HEK293 (cell line): ENCODE data around the gene PRSS33.

ENCODE experiments used
- CTCF ChIA-PET: fragments of 350-600 bp; formaldehyde crosslinking; extraction: SDS; loops from one replicate; lab custom pipeline; 2021; ENCODE audit warnings: antibody characterized with exemption; lab: Yijun Ruan, JAX
- POLR2A ChIA-PET: fragments of 300-600 bp; formaldehyde crosslinking; extraction: SDS; loops from one replicate; lab custom pipeline; 2020; ENCODE audit warnings: antibody characterized with exemption, inconsistent platforms; lab: Yijun Ruan, JAX
- H3K27ac ChIP-seq: fragments of 200-500 bp; sonication (Bioruptor generic); 2 replicates; pipeline ENCODE4 v1.5.1; 2014; ENCODE audit warnings: low read depth, low read length, control low read depth, inconsistent platforms; ENCODE audit errors: extremely low read depth
- H3K36me3 ChIP-seq, 2 experiments: fragments of 200-500 bp in 1 of 2; sonication (Bioruptor generic) in 1 of 2; 1 replicate in 1 of 2; 2 replicates in 1 of 2; pipeline ENCODE4 v1.5.1; 2014 to 2017; ENCODE audit warnings: inconsistent platforms in 2 of 2, low read length in 2 of 2; ENCODE audit not compliant: control insufficient read depth in 2 of 2, insufficient read depth in 1 of 2
- H3K4me1 ChIP-seq: fragments of 200-500 bp; sonication (Bioruptor generic); 2 replicates; pipeline ENCODE4 v1.5.1; 2014; ENCODE audit warnings: mild to moderate bottlenecking, low read length, inconsistent platforms; ENCODE audit not compliant: control insufficient read depth, insufficient read depth
- H3K4me3 ChIP-seq: 2 replicates; pipeline ENCODE4 v1.5.1; 2011; ENCODE audit warnings: low read depth, mild to moderate bottlenecking, control low read depth, low read length, moderate library complexity
- H3K9me3 ChIP-seq: fragments of 200-500 bp; sonication (Bioruptor generic); 2 replicates; pipeline ENCODE4 v1.5.1; 2014; ENCODE audit warnings: low read depth, low read length, inconsistent platforms; ENCODE audit not compliant: control insufficient read depth, insufficient read depth
- BCL11B ChIP-seq: fragments of 450-650 bp; formaldehyde crosslinking; IDR thresholded peaks from 2 replicates; pipeline ENCODE4 v1.5.1; 2016; ENCODE audit warnings: low read depth, missing biosample characterization, missing genetic modification characterization
- EGR2 ChIP-seq: fragments of 450-650 bp; formaldehyde crosslinking; IDR thresholded peaks from 2 replicates; pipeline ENCODE4 v1.5.1; 2016; ENCODE audit warnings: low read depth, missing biosample characterization, missing genetic modification characterization
- GLIS1 ChIP-seq: fragments of 450-650 bp; formaldehyde crosslinking; IDR thresholded peaks from 2 replicates; pipeline ENCODE4 v1.5.1; 2016; ENCODE audit warnings: missing biosample characterization, missing genetic modification characterization
- KLF8 ChIP-seq: fragments of 450-650 bp; formaldehyde crosslinking; IDR thresholded peaks from 2 replicates; pipeline ENCODE4 v1.5.1; 2016; ENCODE audit warnings: missing biosample characterization, missing genetic modification characterization
- PRDM1 ChIP-seq: fragments of 450-650 bp; formaldehyde crosslinking; IDR thresholded peaks from 2 replicates; pipeline ENCODE4; 2016; ENCODE audit warnings: missing biosample characterization, missing genetic modification characterization
- TCF7L2 ChIP-seq: IDR thresholded peaks from 2 replicates; pipeline ENCODE4 v1.6.1; 2011; ENCODE audit warnings: low read depth, mild to moderate bottlenecking, inconsistent platforms, low read length, moderate library complexity, borderline replicate concordance
- YY2 ChIP-seq: fragments of 450-650 bp; formaldehyde crosslinking; IDR thresholded peaks from 2 replicates; pipeline ENCODE4 v1.5.1; 2016; ENCODE audit warnings: missing biosample characterization, missing genetic modification characterization
- ZBTB1 ChIP-seq: fragments of 450-650 bp; formaldehyde crosslinking; IDR thresholded peaks from 2 replicates; pipeline ENCODE4 v1.5.1; 2016; ENCODE audit warnings: missing biosample characterization, missing genetic modification characterization
- ZFHX2 ChIP-seq: fragments of 450-650 bp; formaldehyde crosslinking; conservative IDR thresholded peaks from 2 replicates; pipeline ENCODE4 v1.5.1; 2016; ENCODE audit warnings: missing biosample characterization, missing genetic modification characterization
- ZNF146 ChIP-seq: fragments of 450-650 bp; formaldehyde crosslinking; IDR thresholded peaks from 2 replicates; pipeline ENCODE4 v1.5.1; 2016; ENCODE audit warnings: missing biosample characterization, missing genetic modification characterization
- ZNF19 ChIP-seq: fragments of 450-650 bp; formaldehyde crosslinking; IDR thresholded peaks from 2 replicates; pipeline ENCODE4; 2016; ENCODE audit warnings: missing biosample characterization, missing genetic modification characterization, low read depth
- ZNF2 ChIP-seq: fragments of 450-650 bp; formaldehyde crosslinking; IDR thresholded peaks from 2 replicates; pipeline ENCODE4 v1.5.1; 2016; ENCODE audit warnings: missing biosample characterization, missing genetic modification characterization
- ZNF202 ChIP-seq: fragments of 450-650 bp; formaldehyde crosslinking; IDR thresholded peaks from 2 replicates; pipeline ENCODE4 v1.5.1; 2016; ENCODE audit warnings: missing biosample characterization, missing genetic modification characterization, borderline replicate concordance
- ZNF274 ChIP-seq, 2 experiments: fragments of 200-500 bp in 1 of 2; fragments of 450-650 bp in 1 of 2; sonication (Bioruptor generic) in 1 of 2; formaldehyde crosslinking in 1 of 2; IDR thresholded peaks; 2 replicates each; pipeline versions ENCODE4 v1.5.1 to v1.6.1; 2014 to 2016; ENCODE audit warnings: borderline replicate concordance in 1 of 2, inconsistent platforms in 1 of 2, low read length in 1 of 2, missing biosample characterization in 1 of 2, missing genetic modification characterization in 1 of 2
- ZNF302 ChIP-seq: fragments of 450-650 bp; formaldehyde crosslinking; IDR thresholded peaks from 2 replicates; pipeline ENCODE4 v1.5.1; 2016; ENCODE audit warnings: missing biosample characterization, missing genetic modification characterization, low read depth
- ZNF426 ChIP-seq: fragments of 450-650 bp; formaldehyde crosslinking; IDR thresholded peaks from 2 replicates; pipeline ENCODE4 v1.5.1; 2017; ENCODE audit warnings: missing biosample characterization, missing genetic modification characterization, mild to moderate bottlenecking, inconsistent platforms, moderate library complexity
- ZNF560 ChIP-seq: fragments of 450-650 bp; formaldehyde crosslinking; IDR thresholded peaks from 2 replicates; pipeline ENCODE4 v1.5.1; 2017; ENCODE audit warnings: missing biosample characterization, missing genetic modification characterization, borderline replicate concordance
- TF ChIP-seq, protein P1 (sequence below): fragments of 450-650 bp; formaldehyde crosslinking; IDR thresholded peaks from 2 replicates; pipeline ENCODE4 v1.5.1; 2016; ENCODE audit warnings: missing biosample characterization, missing genetic modification characterization
- TF ChIP-seq, protein P2 (sequence below): fragments of 450-650 bp; formaldehyde crosslinking; conservative IDR thresholded peaks from 2 replicates; pipeline ENCODE4 v1.5.1; 2016; ENCODE audit warnings: low read depth, missing biosample characterization, missing genetic modification characterization

Gene PRSS33

DNA sequence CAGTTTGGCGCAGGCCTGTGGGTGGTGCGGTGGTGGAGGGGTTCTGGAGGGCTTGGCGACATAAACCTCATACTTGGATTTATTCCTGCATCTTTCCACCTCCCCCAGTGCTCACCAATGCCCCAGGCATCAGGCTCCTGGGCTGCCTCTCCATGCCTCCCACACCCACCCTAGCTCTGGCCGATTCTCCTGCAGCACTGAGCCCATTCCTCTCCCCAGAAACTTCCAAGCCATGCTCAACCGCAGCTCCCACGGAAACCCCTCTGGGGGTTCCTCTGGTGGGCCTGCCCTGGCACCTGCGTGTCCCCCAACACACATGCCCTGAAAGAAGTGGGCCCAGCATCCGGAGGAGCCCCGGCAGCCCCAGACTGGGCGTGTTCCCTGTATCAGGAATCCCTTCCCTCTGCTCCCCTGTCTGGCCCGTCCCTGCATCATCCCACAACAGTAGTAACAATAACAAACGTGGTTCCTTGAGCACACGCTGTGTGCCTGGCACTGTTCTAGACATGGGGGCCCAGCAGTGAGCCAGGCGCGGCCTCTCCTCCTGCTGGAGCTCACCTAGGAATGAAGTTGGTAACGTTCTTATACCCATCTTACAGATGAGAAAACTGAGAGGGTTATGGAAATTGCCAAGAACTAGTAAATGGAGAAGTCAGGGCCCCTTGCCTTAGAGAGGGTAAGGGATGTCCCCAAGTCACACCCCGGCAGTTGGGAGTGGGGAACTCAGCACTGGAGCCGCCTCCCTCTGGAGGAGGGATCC lies 32.0 kb upstream of the PRSS33 start:
- H3K4me3 ChIP-seq, result no peak overlapping the region
- POLR2A ChIA-PET, result no interaction called here
- CTCF ChIA-PET, result interaction anchor here (0.6 kb wide), 1 partner anchor 107 kb away, joined by 3 read pairs; no protein-coding TSS in a partner anchor
- TF ChIP-seq ZNF426 (tag by site-specific recombination) (no peak), EGR2 (tag by site-specific recombination) (peak; percentile 85), ZFHX2 (tag by site-specific recombination) (peak; percentile 75)
- TF ChIP-seq, all 188 proteins: peak for 2
- Histone ChIP-seq H3K27ac (no peak overlapping the region), H3K4me1 (no peaks in the 10 kb centered on the region), H3K36me3 (no peaks in the 10 kb centered on the region), H3K9me3 (no peaks in the 10 kb centered on the region)

DNA sequence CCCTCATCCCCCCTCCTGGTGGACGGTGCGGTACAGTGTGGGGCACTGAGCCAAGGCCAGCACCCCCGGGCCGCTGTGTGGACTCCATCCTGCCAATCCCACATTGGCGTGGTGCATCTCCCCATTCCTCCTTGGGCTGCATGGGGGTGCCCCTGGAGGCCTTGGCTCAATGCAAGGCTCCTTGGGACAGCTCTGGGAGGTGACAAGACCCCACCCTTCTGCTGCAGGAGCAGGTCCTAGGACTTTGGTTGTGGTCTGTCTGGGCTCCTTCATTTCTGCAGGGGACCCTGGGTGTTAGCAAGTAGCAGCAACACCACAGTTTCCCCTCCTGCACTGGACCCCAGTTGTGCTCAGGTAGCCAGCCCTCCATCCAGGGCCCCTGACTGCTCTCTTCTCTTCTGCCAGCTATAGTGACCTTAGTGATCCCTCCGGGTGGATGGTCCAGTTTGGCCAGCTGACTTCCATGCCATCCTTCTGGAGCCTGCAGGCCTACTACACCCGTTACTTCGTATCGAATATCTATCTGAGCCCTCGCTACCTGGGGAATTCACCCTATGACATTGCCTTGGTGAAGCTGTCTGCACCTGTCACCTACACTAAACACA lies 31.0 kb upstream of the PRSS33 start:
- CTCF ChIA-PET, result interaction anchor here (0.6 kb wide), 1 partner anchor 522 kb away, joined by 4 read pairs; no protein-coding TSS in a partner anchor
- TF ChIP-seq ZNF146 (tag by site-specific recombination), result no peak
- no peak for TF ChIP-seq ZNF560 (tag by site-specific recombination)
- TF ChIP-seq BCL11B (tag by site-specific recombination), result no peak
- TF ChIP-seq ZNF19, result no peak
- no peak for TF ChIP-seq GLIS1 (tag by site-specific recombination)
- TF ChIP-seq KLF8 (tag by site-specific recombination), result no peak
- TF ChIP-seq YY2, result no peak
- TF ChIP-seq ZBTB1 (tag by site-specific recombination), result no peak
- TF ChIP-seq ZNF202, result no peak
- no peak for TF ChIP-seq PRDM1 (tag by site-specific recombination)
- TF ChIP-seq, protein P1, sequence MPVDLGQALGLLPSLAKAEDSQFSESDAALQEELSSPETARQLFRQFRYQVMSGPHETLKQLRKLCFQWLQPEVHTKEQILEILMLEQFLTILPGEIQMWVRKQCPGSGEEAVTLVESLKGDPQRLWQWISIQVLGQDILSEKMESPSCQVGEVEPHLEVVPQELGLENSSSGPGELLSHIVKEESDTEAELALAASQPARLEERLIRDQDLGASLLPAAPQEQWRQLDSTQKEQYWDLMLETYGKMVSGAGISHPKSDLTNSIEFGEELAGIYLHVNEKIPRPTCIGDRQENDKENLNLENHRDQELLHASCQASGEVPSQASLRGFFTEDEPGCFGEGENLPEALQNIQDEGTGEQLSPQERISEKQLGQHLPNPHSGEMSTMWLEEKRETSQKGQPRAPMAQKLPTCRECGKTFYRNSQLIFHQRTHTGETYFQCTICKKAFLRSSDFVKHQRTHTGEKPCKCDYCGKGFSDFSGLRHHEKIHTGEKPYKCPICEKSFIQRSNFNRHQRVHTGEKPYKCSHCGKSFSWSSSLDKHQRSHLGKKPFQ (tag by site-specific recombination), result no peak
- no peak for TF ChIP-seq ZNF2 (tag by site-specific recombination)
- TF ChIP-seq, protein P2, sequence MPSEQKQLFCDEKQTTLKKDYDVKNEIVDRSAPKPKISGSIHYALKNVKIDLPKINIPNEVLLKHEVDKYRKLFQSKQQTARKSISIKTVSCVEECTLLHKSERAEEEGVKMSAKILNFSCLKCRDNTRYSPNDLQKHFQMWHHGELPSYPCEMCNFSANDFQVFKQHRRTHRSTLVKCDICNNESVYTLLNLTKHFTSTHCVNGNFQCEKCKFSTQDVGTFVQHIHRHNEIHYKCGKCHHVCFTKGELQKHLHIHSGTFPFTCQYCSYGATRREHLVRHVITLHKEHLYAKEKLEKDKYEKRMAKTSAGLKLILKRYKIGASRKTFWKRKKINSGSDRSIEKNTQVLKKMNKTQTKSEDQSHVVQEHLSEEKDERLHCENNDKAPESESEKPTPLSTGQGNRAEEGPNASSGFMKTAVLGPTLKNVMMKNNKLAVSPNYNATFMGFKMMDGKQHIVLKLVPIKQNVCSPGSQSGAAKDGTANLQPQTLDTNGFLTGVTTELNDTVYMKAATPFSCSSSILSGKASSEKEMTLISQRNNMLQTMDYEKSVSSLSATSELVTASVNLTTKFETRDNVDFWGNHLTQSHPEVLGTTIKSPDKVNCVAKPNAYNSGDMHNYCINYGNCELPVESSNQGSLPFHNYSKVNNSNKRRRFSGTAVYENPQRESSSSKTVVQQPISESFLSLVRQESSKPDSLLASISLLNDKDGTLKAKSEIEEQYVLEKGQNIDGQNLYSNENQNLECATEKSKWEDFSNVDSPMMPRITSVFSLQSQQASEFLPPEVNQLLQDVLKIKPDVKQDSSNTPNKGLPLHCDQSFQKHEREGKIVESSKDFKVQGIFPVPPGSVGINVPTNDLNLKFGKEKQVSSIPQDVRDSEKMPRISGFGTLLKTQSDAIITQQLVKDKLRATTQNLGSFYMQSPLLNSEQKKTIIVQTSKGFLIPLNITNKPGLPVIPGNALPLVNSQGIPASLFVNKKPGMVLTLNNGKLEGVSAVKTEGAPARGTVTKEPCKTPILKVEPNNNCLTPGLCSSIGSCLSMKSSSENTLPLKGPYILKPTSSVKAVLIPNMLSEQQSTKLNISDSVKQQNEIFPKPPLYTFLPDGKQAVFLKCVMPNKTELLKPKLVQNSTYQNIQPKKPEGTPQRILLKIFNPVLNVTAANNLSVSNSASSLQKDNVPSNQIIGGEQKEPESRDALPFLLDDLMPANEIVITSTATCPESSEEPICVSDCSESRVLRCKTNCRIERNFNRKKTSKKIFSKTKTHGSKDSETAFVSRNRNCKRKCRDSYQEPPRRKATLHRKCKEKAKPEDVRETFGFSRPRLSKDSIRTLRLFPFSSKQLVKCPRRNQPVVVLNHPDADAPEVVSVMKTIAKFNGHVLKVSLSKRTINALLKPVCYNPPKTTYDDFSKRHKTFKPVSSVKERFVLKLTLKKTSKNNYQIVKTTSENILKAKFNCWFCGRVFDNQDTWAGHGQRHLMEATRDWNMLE (tag by site-specific recombination), result no peak
- no peak for TF ChIP-seq ZNF302 (tag by site-specific recombination)
- no peak for TF ChIP-seq ZNF274 (IDR thresholded peaks at IDR 0.05; ENCODE audit: low read length)
- TF ChIP-seq ZNF274 (tag by site-specific recombination; IDR thresholded peaks at IDR 0.05; ENCODE audit: borderline replicate concordance), result no peak
- no peak for TF ChIP-seq TCF7L2
- H3K4me1 ChIP-seq, result no peaks in the 10 kb centered on the region
- no peaks in the 10 kb centered on the region for H3K36me3 ChIP-seq
- POLR2A ChIA-PET, result no interaction called here
- no peak overlapping the region for H3K4me3 ChIP-seq
- no peak overlapping the region for H3K27ac ChIP-seq
- no peaks in the 10 kb centered on the region for H3K9me3 ChIP-seq
